WI38 (cell line): Measurements from ENCODE around the gene PLD2.

Source experiments
- H3K4me3 ChIP-seq: 2 replicates; pipeline ENCODE4 v1.5.1; 2011; ENCODE audit warnings: low read depth, mild to moderate bottlenecking, control low read depth, low read length
- CTCF ChIP-seq: IDR thresholded peaks from 2 replicates; pipeline ENCODE4 v1.5.1; 2012; ENCODE audit warnings: low read depth, mild to moderate bottlenecking, control low read depth, low read length

The PLD2 gene

GRCh38 chr17:4842376-4842775 lies 35.4 kb downstream of the PLD2 start:
- H3K4me3 ChIP-seq: no peak overlapping the region
- TF ChIP-seq CTCF: no peak

GRCh38 chr17:4843321-4844000 lies 36.5 kb downstream of the PLD2 start:
- TF ChIP-seq CTCF: no peak
- H3K4me3 ChIP-seq: no peak overlapping the region

- TF ChIP-seq CTCF: no peak
Measured at GRCh38 chr17:4845118-4845517, 38.2 kb downstream of the PLD2 start.

GRCh38 chr17:4846635-4847390 lies 39.9 kb downstream of the PLD2 start:
- H3K4me3 ChIP-seq: no peak overlapping the region
- no peak for TF ChIP-seq CTCF

More at GRCh38 chr17:4845118-4845517, 38.2 kb downstream of the PLD2 start:
- no peak overlapping the region for H3K4me3 ChIP-seq

GRCh38 chr17:4849011-4849536 lies 42.1 kb downstream of the PLD2 start:
- no peak for TF ChIP-seq CTCF
- H3K4me3 ChIP-seq: no peak overlapping the region

- TF ChIP-seq CTCF: no peak
- no peak overlapping the region for H3K4me3 ChIP-seq
Measured at GRCh38 chr17:4850246-4850645, 43.3 kb downstream of the PLD2 start.

DNA sequence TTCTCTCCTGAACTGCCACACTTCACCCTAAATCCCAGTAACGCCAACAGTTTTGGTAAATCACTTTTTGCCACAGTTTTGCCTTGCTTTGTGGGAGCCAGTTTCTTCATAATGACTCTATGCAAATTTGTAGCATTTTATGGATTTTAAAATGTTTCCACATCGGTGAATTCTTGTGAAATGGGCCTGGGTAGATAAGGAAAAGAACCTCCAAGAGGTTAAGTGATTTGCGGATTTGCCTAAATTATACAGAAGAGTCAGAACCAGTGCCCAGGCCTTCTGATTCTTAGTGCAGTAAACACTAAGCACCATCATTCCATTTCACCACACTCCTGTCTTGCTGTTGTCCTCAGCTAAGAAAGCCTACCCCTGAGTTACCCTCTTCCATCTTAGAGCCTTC lies 44.1 kb downstream of the PLD2 start:
- H3K4me3 ChIP-seq: no peak overlapping the region
- no peak for TF ChIP-seq CTCF
